LNCaP clone FGC (cell line): ENCODE results near the gene RILP.

Experiments used
- DNase-seq: peaks from one replicate; pipeline ENCODE4 v3.0.0-alpha.2; 2011; ENCODE audit warnings: low read depth
- H3K4me3 ChIP-seq: 2 replicates; pipeline ENCODE4 v1.5.1; 2011; ENCODE audit warnings: mild to moderate bottlenecking, low read depth, low read length, control low read depth
- CTCF ChIP-seq: IDR thresholded peaks from 2 replicates; pipeline ENCODE4 v1.5.1; 2012; ENCODE audit warnings: mild to moderate bottlenecking; ENCODE audit not compliant: control insufficient read depth, insufficient read depth; ENCODE audit errors: extremely low read depth

The RILP gene

GRCh38 chr17:1606352-1606985 is 43.2 kb downstream of the RILP start:
- H3K4me3 ChIP-seq = no peak overlapping the region
- TF ChIP-seq CTCF = no peak
- DNase-seq = no peak

GRCh38 chr17:1605681-1606351 is 43.9 kb downstream of the RILP start:
- no peak for TF ChIP-seq CTCF
- no peak overlapping the region for H3K4me3 ChIP-seq
- DNase-seq = no peak

- H3K4me3 ChIP-seq = no peak overlapping the region
- TF ChIP-seq CTCF = no peak
- DNase-seq = no peak
Observed at GRCh38 chr17:1604831-1605528, 44.7 kb downstream of the RILP start.

- no peak for DNase-seq
- no peak for TF ChIP-seq CTCF
- H3K4me3 ChIP-seq = no peak overlapping the region
Observed at GRCh38 chr17:1601571-1601970, 48.1 kb downstream of the RILP start.

- no peak overlapping the region for H3K4me3 ChIP-seq
- no peak for DNase-seq
- no peak for TF ChIP-seq CTCF
Observed at GRCh38 chr17:1598399-1599095, 51.1 kb downstream of the RILP start.

GRCh38 chr17:1597861-1598342 is 51.8 kb downstream of the RILP start:
- peak; percentile 61 for DNase-seq
- no peak overlapping the region for H3K4me3 ChIP-seq
- no peak for TF ChIP-seq CTCF
